Activated CD4-positive, alpha-beta memory T cell treated with anti-CD3 and anti-CD28 coated beads for 36 hours (primary cell): Measurements from ENCODE around the gene MYMK. TPM values are rescaled to one million over a fixed set of nuclear protein-coding genes. Genes with fewer than 3 reads are reported as not detected.

Experiments used
- CTCF ChIA-PET: fragments of 350-600 bp; sonication (Branson Sonifier 250); formaldehyde crosslinking; loops from one replicate; lab custom pipeline; 2021; ENCODE audit warnings: antibody characterized with exemption, inconsistent platforms; lab: Charles Lee
- POLR2A ChIA-PET: fragments of 350-600 bp; sonication (Branson Sonifier 250); formaldehyde crosslinking; loops from one replicate; lab custom pipeline; 2021; ENCODE audit warnings: antibody characterized with exemption; lab: Charles Lee
- DNase-seq: peaks from one replicate; pipeline ENCODE4 v3.0.0-alpha.2; 2020
- H3K27ac Mint-ChIP-seq: one replicate; pipeline ENCODE4 v1.8.0; 2021; ENCODE audit warnings: mixed read lengths
- H3K27me3 Mint-ChIP-seq: one replicate; pipeline ENCODE4 v1.8.0; 2021; ENCODE audit warnings: mixed read lengths
- H3K36me3 Mint-ChIP-seq: one replicate; pipeline ENCODE4 v1.8.0; 2021; ENCODE audit warnings: mixed read lengths
- H3K4me1 Mint-ChIP-seq: one replicate; pipeline ENCODE4 v1.8.0; 2021; ENCODE audit warnings: low read depth, mixed read lengths
- H3K4me3 Mint-ChIP-seq: one replicate; pipeline ENCODE4 v1.8.0; 2021; ENCODE audit warnings: mild to moderate bottlenecking, mixed read lengths
- H3K9me3 Mint-ChIP-seq: one replicate; pipeline ENCODE4 v1.8.0; 2021; ENCODE audit warnings: mixed read lengths
- intact Hi-C: fragments of 100-400 bp; cut with micrococcal nuclease; formaldehyde crosslinking; loops from one replicate; pipeline ENCODE4 v1.15.1; 2023
- total RNA-seq, 2 experiments: library from RNA; stranded (reverse); gene quantifications; one replicate each; pipeline ENCODE4 v1.2.3, GENCODE V29; 2021

Gene MYMK
- total RNA-seq, 2 experiments from 2014 or later: not detected

- Mint-ChIP-seq H3K27me3 (peaks cover 12% of the 10 kb centered on the region), H3K36me3 (no peaks in the 10 kb centered on the region), H3K27ac (no peak overlapping the region), H3K9me3 (no peaks in the 10 kb centered on the region), H3K4me1 (no peaks in the 10 kb centered on the region), H3K4me3 (no peak overlapping the region)
- POLR2A ChIA-PET: no interaction called here
- DNase-seq: no peak
- CTCF ChIA-PET: no interaction called here
- intact Hi-C loops: no loop called here
Measured at GRCh38 chr9:133538851-133539833, 14.4 kb upstream of the MYMK start.

- H3K4me1 Mint-ChIP-seq: peaks cover 5% of the 10 kb centered on the region
- no peak overlapping the region for H3K27ac Mint-ChIP-seq
- no peak for DNase-seq
- no peaks in the 10 kb centered on the region for H3K9me3 Mint-ChIP-seq
- CTCF ChIA-PET: no interaction called here
- H3K4me3 Mint-ChIP-seq: no peak overlapping the region
- H3K36me3 Mint-ChIP-seq: no peaks in the 10 kb centered on the region
- intact Hi-C loops: no loop called here
- POLR2A ChIA-PET: no interaction called here
- H3K27me3 Mint-ChIP-seq: peaks cover 17% of the 10 kb centered on the region
Measured at GRCh38 chr9:133538176-133538575, 13.4 kb upstream of the MYMK start.

GRCh38 chr9:133537257-133537656 is 12.5 kb upstream of the MYMK start:
- intact Hi-C loops: no loop called here
- H3K4me1 Mint-ChIP-seq: peaks cover 6% of the 10 kb centered on the region
- DNase-seq: no peak
- H3K4me3 Mint-ChIP-seq: no peak overlapping the region
- ChIA-PET CTCF (no interaction called here), POLR2A (no interaction called here)
- no peak overlapping the region for H3K27ac Mint-ChIP-seq
- no peaks in the 10 kb centered on the region for H3K9me3 Mint-ChIP-seq
- peaks cover 24% of the 10 kb centered on the region for H3K27me3 Mint-ChIP-seq
- no peaks in the 10 kb centered on the region for H3K36me3 Mint-ChIP-seq

GRCh38 chr9:133536536-133536935 is 11.8 kb upstream of the MYMK start:
- Mint-ChIP-seq H3K27ac (no peak overlapping the region), H3K4me1 (peaks cover 6% of the 10 kb centered on the region), H3K9me3 (no peaks in the 10 kb centered on the region), H3K36me3 (no peaks in the 10 kb centered on the region), H3K4me3 (no peak overlapping the region), H3K27me3 (peaks cover 24% of the 10 kb centered on the region)
- intact Hi-C loops: no loop called here
- no peak for DNase-seq
- ChIA-PET POLR2A (no interaction called here), CTCF (no interaction called here)

GRCh38 chr9:133536080-133536479 is 11.3 kb upstream of the MYMK start:
- Mint-ChIP-seq H3K9me3 (no peaks in the 10 kb centered on the region), H3K27ac (no peak overlapping the region), H3K4me1 (peaks cover 6% of the 10 kb centered on the region), H3K4me3 (no peak overlapping the region), H3K27me3 (peaks cover 24% of the 10 kb centered on the region), H3K36me3 (no peaks in the 10 kb centered on the region)
- CTCF ChIA-PET: no interaction called here
- no peak for DNase-seq
- intact Hi-C loops: no loop called here
- POLR2A ChIA-PET: no interaction called here

GRCh38 chr9:133535306-133535877 is 10.6 kb upstream of the MYMK start:
- POLR2A ChIA-PET: no interaction called here
- no peak overlapping the region for H3K4me3 Mint-ChIP-seq

GRCh38 chr9:133534346-133535291 is 9.9 kb upstream of the MYMK start, which contains the start of gene ADAMTSL2:
Gene ADAMTSL2, plus strand, starts transcription at chr9:133534704. Its CDS starts 2,009 bp downstream, at chr9:133536713.
- Mint-ChIP-seq H3K4me1 (peaks cover 6% of the 10 kb centered on the region), H3K27me3 (peaks cover 24% of the 10 kb centered on the region), H3K27ac (no peak within 1 kb of the TSS), H3K9me3 (no peaks in the 10 kb centered on the region), H3K4me3 (no peak within 1 kb of the TSS), H3K36me3 (no peaks in the 10 kb centered on the region)
- POLR2A ChIA-PET: no interaction called here
- CTCF ChIA-PET: interaction anchor here (0.6 to 1.3 kb wide), 4 partner anchors 9 to 208 kb away, joined by 3 to 8 read pairs (median 4); no protein-coding TSS in a partner anchor
- DNase-seq: peak; percentile 24
- intact Hi-C loops: no loop called here

More at GRCh38 chr9:133535306-133535877, 10.6 kb upstream of the MYMK start:
- peaks cover 24% of the 10 kb centered on the region for H3K27me3 Mint-ChIP-seq
- no peaks in the 10 kb centered on the region for H3K36me3 Mint-ChIP-seq
- no peaks in the 10 kb centered on the region for H3K9me3 Mint-ChIP-seq
- CTCF ChIA-PET: no interaction called here
- intact Hi-C loops: no loop called here
- no peak for DNase-seq
- peaks cover 6% of the 10 kb centered on the region for H3K4me1 Mint-ChIP-seq
- no peak overlapping the region for H3K27ac Mint-ChIP-seq

- Mint-ChIP-seq H3K27me3 (peaks cover 19% of the 10 kb centered on the region), H3K4me3 (no peak overlapping the region), H3K36me3 (no peaks in the 10 kb centered on the region), H3K4me1 (peaks cover 6% of the 10 kb centered on the region), H3K27ac (no peak overlapping the region), H3K9me3 (no peaks in the 10 kb centered on the region)
- intact Hi-C loops: no loop called here
- DNase-seq: no peak
- POLR2A ChIA-PET: no interaction called here
- CTCF ChIA-PET: interaction anchor here (0.6 to 1.3 kb wide), 4 partner anchors 9 to 209 kb away, joined by 3 to 8 read pairs (median 4); no protein-coding TSS in a partner anchor
Measured at GRCh38 chr9:133533857-133534256, 9.1 kb upstream of the MYMK start.

GRCh38 chr9:133532937-133533668 is 8.3 kb upstream of the MYMK start:
- CTCF ChIA-PET: interaction anchor here (0.9 to 1.3 kb wide), 4 partner anchors 86 to 460 kb away, joined by 3 to 8 read pairs (median 4); no protein-coding TSS in a partner anchor
- POLR2A ChIA-PET: no interaction called here
- H3K4me3 Mint-ChIP-seq: no peak overlapping the region

GRCh38 chr9:133531293-133531692 is 6.5 kb upstream of the MYMK start:
- no peaks in the 10 kb centered on the region for H3K36me3 Mint-ChIP-seq
- POLR2A ChIA-PET: no interaction called here
- H3K9me3 Mint-ChIP-seq: no peaks in the 10 kb centered on the region
- H3K27ac Mint-ChIP-seq: no peak overlapping the region
- CTCF ChIA-PET: interaction anchor here (0.9 kb wide), 1 partner anchor 464 kb away, joined by 3 read pairs; no protein-coding TSS in a partner anchor
- intact Hi-C loops: no loop called here
- peaks cover 6% of the 10 kb centered on the region for H3K4me1 Mint-ChIP-seq
- peaks cover 20% of the 10 kb centered on the region for H3K27me3 Mint-ChIP-seq
- no peak for DNase-seq
- H3K4me3 Mint-ChIP-seq: no peak overlapping the region

More at GRCh38 chr9:133532937-133533668, 8.3 kb upstream of the MYMK start:
- intact Hi-C loops: no loop called here
- peaks cover 19% of the 10 kb centered on the region for H3K27me3 Mint-ChIP-seq
- peak; percentile 75 for DNase-seq
- H3K4me1 Mint-ChIP-seq: peaks cover 6% of the 10 kb centered on the region
- no peaks in the 10 kb centered on the region for H3K9me3 Mint-ChIP-seq
- H3K27ac Mint-ChIP-seq: no peak overlapping the region
- H3K36me3 Mint-ChIP-seq: no peaks in the 10 kb centered on the region

- Mint-ChIP-seq H3K4me3 (no peak overlapping the region), H3K4me1 (peaks cover 6% of the 10 kb centered on the region), H3K27ac (no peak overlapping the region), H3K9me3 (no peaks in the 10 kb centered on the region), H3K27me3 (peaks cover 16% of the 10 kb centered on the region), H3K36me3 (no peaks in the 10 kb centered on the region)
- no peak for DNase-seq
- CTCF ChIA-PET: no interaction called here
- intact Hi-C loops: no loop called here
- POLR2A ChIA-PET: no interaction called here
Measured at GRCh38 chr9:133529874-133530273, 5.1 kb upstream of the MYMK start.
